HCT116 (cell line): Measurements from ENCODE around the gene CAB39L. TPM values are rescaled to one million over a fixed set of nuclear protein-coding genes. Genes with fewer than 3 reads are reported as not detected.
A peak's percentile ranks its signal among the peaks of the same experiment; 100 is the strongest.

Experiments
- ATAC-seq: fragments of 200-7000 bp; cut with Tn5 transposase; 2 replicates; pipeline ENCODE4 v1.9.1; 2020; ENCODE audit warnings: mild to moderate bottlenecking, moderate library complexity
- BruUV-seq: library from RNA; stranded (reverse); fragments of 400-500 nt; replicated peaks from 2 replicates; lab custom pipeline; 2021; lab: Mats Ljungman, UMichigan
- CTCF ChIA-PET: fragments of 300-600 bp; sonication (Branson Sonifier 250); formaldehyde crosslinking; loops from one replicate; lab custom pipeline; 2021; ENCODE audit warnings: antibody characterized with exemption; lab: Charles Lee
- POLR2A ChIA-PET: fragments of 300-600, 350-600 bp; sonication (Branson Sonifier 250); formaldehyde crosslinking; loops from one replicate; lab custom pipeline; 2021; ENCODE audit warnings: antibody characterized with exemption; lab: Charles Lee
- RAD21 ChIA-PET, 2 experiments: fragments of 300-600 bp; sonication (Branson Sonifier 250); formaldehyde crosslinking; loops; one replicate each; lab custom pipeline; 2023; ENCODE audit warnings: low total read pairs in 2 of 2; ENCODE audit not compliant: uncharacterized antibody in 2 of 2, unreplicated experiment in 2 of 2, low non-redundant PET in 1 of 2; lab: Charles Lee
- DNase-seq: peaks from one replicate; pipeline ENCODE4 v3.0.0-alpha.2; 2010; ENCODE audit warnings: low read depth, low spot score
- H2AFZ ChIP-seq: fragments of 200-600 bp; shearing (Covaris generic), sonication (generic); 2 replicates; pipeline ENCODE4 v1.6.1; 2017; ENCODE audit warnings: low read depth, mixed run types, mixed read lengths, antibody characterized with exemption, low read length; ENCODE audit not compliant: poor library complexity, severe bottlenecking
- H3K27ac ChIP-seq: 2 replicates; pipeline ENCODE4 v1.5.1; 2012; ENCODE audit warnings: low read depth, low read length
- H3K27me3 ChIP-seq: fragments of 200-600 bp; sonication (generic); 2 replicates; pipeline ENCODE4 v1.6.1; 2016; ENCODE audit warnings: mixed run types, low read length, mixed read lengths; ENCODE audit not compliant: insufficient read depth
- H3K36me3 ChIP-seq, 2 experiments: fragments of 200-500 bp in 1 of 2; fragments of 200-600 bp in 1 of 2; sonication (Bioruptor generic) in 1 of 2; sonication (generic) in 1 of 2; 2 replicates each; pipeline versions ENCODE4 v1.5.1 to v1.6.1; 2014 to 2016; ENCODE audit warnings: low read length in 2 of 2, inconsistent platforms in 1 of 2, mixed read lengths in 1 of 2, mixed run types in 1 of 2; ENCODE audit not compliant: insufficient read depth in 2 of 2, control insufficient read depth in 1 of 2
- H3K4me1 ChIP-seq, 2 experiments: fragments of 200-600 bp in 1 of 2; sonication (generic) in 1 of 2; 2 replicates each; pipeline versions ENCODE4 v1.5.1 to v1.6.1; 2012 to 2017; ENCODE audit warnings: low read length in 2 of 2, inconsistent platforms in 1 of 2, mild to moderate bottlenecking in 1 of 2, mixed read lengths in 1 of 2, mixed run types in 1 of 2, moderate library complexity in 1 of 2; ENCODE audit not compliant: insufficient read depth in 2 of 2, control insufficient read depth in 1 of 2
- H3K4me2 ChIP-seq: fragments of 200-600 bp; sonication (generic); 2 replicates; pipeline ENCODE4 v1.6.1; 2017; ENCODE audit warnings: mixed run types, low read length, mixed read lengths
- H3K4me3 ChIP-seq, 2 experiments: fragments of 200-600 bp in 1 of 2; sonication (generic) in 1 of 2; replicated peaks in 1 of 2; 2 replicates each; pipeline ENCODE4 v1.5.1; 2011 to 2016; ENCODE audit warnings: low read length in 2 of 2, control low read depth in 1 of 2, low read depth in 1 of 2, mild to moderate bottlenecking in 1 of 2, mixed read lengths in 1 of 2, mixed run types in 1 of 2
- H3K79me2 ChIP-seq: fragments of 200-600 bp; sonication (generic); 2 replicates; pipeline ENCODE4 v1.6.1; 2017; ENCODE audit warnings: mild to moderate bottlenecking, mixed run types, low read length, moderate library complexity, mixed read lengths; ENCODE audit not compliant: insufficient read depth
- H3K9ac ChIP-seq: fragments of 200-600 bp; sonication (generic); 2 replicates; pipeline ENCODE4 v1.6.1; 2016; ENCODE audit warnings: low read length, mixed read lengths
- H3K9me2 ChIP-seq: fragments of 200-600 bp; sonication (generic), shearing (Covaris generic); 2 replicates; pipeline ENCODE4 v1.6.1; 2017; ENCODE audit warnings: mixed run types, mild to moderate bottlenecking, moderate library complexity; ENCODE audit not compliant: insufficient read depth
- H3K9me3 ChIP-seq, 2 experiments: fragments of 200-500 bp in 1 of 2; fragments of 200-600 bp in 1 of 2; sonication (Bioruptor generic) in 1 of 2; sonication (generic) in 1 of 2; 2 replicates each; pipeline ENCODE4 v1.6.1; 2014 to 2017; ENCODE audit warnings: low read length in 2 of 2, mixed read lengths in 2 of 2, inconsistent platforms in 1 of 2, low read depth in 1 of 2, mild to moderate bottlenecking in 1 of 2, mixed run types in 1 of 2, moderate library complexity in 1 of 2; ENCODE audit not compliant: control insufficient read depth in 1 of 2, insufficient read depth in 1 of 2
- H4K20me1 ChIP-seq: fragments of 200-600 bp; sonication (generic), shearing (Covaris generic); 2 replicates; pipeline ENCODE4 v1.6.1; 2017; ENCODE audit warnings: mixed run types, mild to moderate bottlenecking, moderate library complexity; ENCODE audit not compliant: insufficient read depth
- ATF3 ChIP-seq: IDR thresholded peaks from 2 replicates; pipeline ENCODE4 v1.6.1; 2012
- CBX3 ChIP-seq: IDR thresholded peaks from 2 replicates; pipeline ENCODE4 v1.6.1; 2012; ENCODE audit warnings: low read depth
- CEBPB ChIP-seq: IDR thresholded peaks from 2 replicates; pipeline ENCODE4 v1.6.1; 2012; ENCODE audit warnings: low read depth
- CTCF ChIP-seq, 3 experiments: fragments of 200-600 bp in 1 of 3; sonication (generic) in 1 of 3; IDR thresholded peaks in 2 of 3; conservative IDR thresholded peaks in 1 of 3; 2 replicates each; pipeline ENCODE4 v1.5.1; 2012 to 2017; ENCODE audit warnings: low read depth in 2 of 3, low read length in 2 of 3, antibody characterized with exemption in 1 of 3, borderline replicate concordance in 1 of 3, control low read depth in 1 of 3, mild to moderate bottlenecking in 1 of 3, mixed read lengths in 1 of 3, mixed run types in 1 of 3, moderate library complexity in 1 of 3; ENCODE audit not compliant: insufficient read depth in 1 of 3
- EZH2 ChIP-seq: fragments of 200-600 bp; sonication (generic); IDR thresholded peaks from 2 replicates; pipeline ENCODE4 v1.6.1; 2017; ENCODE audit warnings: antibody characterized with exemption, mixed run types
- EZH2phosphoT487 ChIP-seq: fragments of 200-600 bp; IDR thresholded peaks from 2 replicates; pipeline ENCODE4 v1.6.1; 2018; ENCODE audit warnings: antibody characterized with exemption, borderline replicate concordance
- JUND ChIP-seq: IDR thresholded peaks from 2 replicates; pipeline ENCODE4 v1.6.1; 2012
- MAX ChIP-seq: IDR thresholded peaks from 2 replicates; pipeline ENCODE4 v1.6.1; 2012
- POLR2A ChIP-seq: IDR thresholded peaks from 2 replicates; pipeline ENCODE4 v1.7.0; 2011; ENCODE audit warnings: borderline replicate concordance; ENCODE audit not compliant: insufficient read depth, insufficient read length; ENCODE audit errors: extremely low read depth
- POLR2AphosphoS5 ChIP-seq: IDR thresholded peaks from 2 replicates; pipeline ENCODE4 v1.6.1; 2011; ENCODE audit warnings: mild to moderate bottlenecking, low read depth, low read length, moderate library complexity
- RAD21 ChIP-seq: IDR thresholded peaks from 2 replicates; pipeline ENCODE4 v1.6.1; 2012; ENCODE audit warnings: low read depth, mild to moderate bottlenecking
- SP1 ChIP-seq: IDR thresholded peaks from 2 replicates; pipeline ENCODE4 v1.6.1; 2012; ENCODE audit warnings: low read depth
- SRF ChIP-seq: IDR thresholded peaks from 2 replicates; pipeline ENCODE4 v1.6.1; 2012; ENCODE audit warnings: low read depth
- ZBTB33 ChIP-seq: IDR thresholded peaks from 2 replicates; pipeline ENCODE4 v1.6.1; 2011; ENCODE audit warnings: mild to moderate bottlenecking, low read length, moderate library complexity; ENCODE audit not compliant: insufficient replicate concordance; ENCODE audit errors: extremely low read depth
- ZNF274 ChIP-seq: fragments of 200-500 bp; sonication (Bioruptor generic); IDR thresholded peaks from 2 replicates; pipeline ENCODE4 v1.6.1; 2014; ENCODE audit warnings: mild to moderate bottlenecking, low read depth, low read length, inconsistent platforms
- intact Hi-C: fragments of 100-400 bp; cut with micrococcal nuclease; formaldehyde crosslinking; loops from 2 replicates; pipeline ENCODE4 v1.10.0; 2022
- total RNA-seq: library from RNA; stranded (reverse); gene quantifications from one replicate; pipeline ENCODE4 v1.2.1, GENCODE V29; 2021; ENCODE audit not compliant: unreplicated experiment

CAB39L gene
- total RNA-seq, 1 experiment from 2014 or later = 6.1 TPM

- H3K9me3 ChIP-seq = no peaks in the 10 kb centered on the region
- ATAC-seq (no peak), DNase-seq (no peak)
- peak overlapping the region; percentile 16 for H2AFZ ChIP-seq
- peaks cover 11 to 21% of the 10 kb centered on the region in 2 experiments for H3K4me1 ChIP-seq
- no peak overlapping the region for H3K9ac ChIP-seq
- no peaks in the 10 kb centered on the region for H3K9me2 ChIP-seq
- POLR2A ChIA-PET = no interaction called here
- H3K27ac ChIP-seq = no peak overlapping the region
- intact Hi-C loops = no loop called here
- no peaks in the 10 kb centered on the region for H4K20me1 ChIP-seq
- TF ChIP-seq JUND (no peak), SP1 (no peak), SRF (no peak), RAD21 (no peak), ATF3 (no peak), EZH2 (no peak), CEBPB (no peak), ZBTB33 (no peak), CBX3 (no peak), POLR2AphosphoS5 (no peak), EZH2phosphoT487 (no peak), MAX (no peak), ZNF274 (no peak), CTCF (IDR thresholded peaks at IDR 0.05 in 2 of 3, conservative IDR thresholded peaks at IDR 0.05 in 1 of 3; ENCODE audit: borderline replicate concordance in 1 of 3, insufficient read depth in 1 of 3, low read depth in 2 of 3, low read length in 2 of 3) (no peak), POLR2A (no peak)
- H3K36me3 ChIP-seq = no peaks in the 10 kb centered on the region
- CTCF ChIA-PET = interaction anchor here (0.6 kb wide), 1 partner anchor 1221 kb away, joined by 4 read pairs; the partner anchor contains the start of gene MED4
- RAD21 ChIA-PET = no interaction called here
- no TSS peak for BruUV-seq
- no peak overlapping the region for H3K4me3 ChIP-seq
- H3K79me2 ChIP-seq = no peaks in the 10 kb centered on the region
- H3K4me2 ChIP-seq = no peak overlapping the region
- no peaks in the 10 kb centered on the region for H3K27me3 ChIP-seq
Measured at GRCh38 chr13:49315756-49316482, 127.9 kb downstream of the CAB39L start.
